Psoas muscle (tissue), 8 donors: ENCODE data around the gene ATG4B. TPM values are rescaled to one million over a fixed set of nuclear protein-coding genes. Genes with fewer than 3 reads are reported as not detected.

Experiments used
- ATAC-seq, 4 donors: fragments of 200-7000 bp; cut with Tn5 transposase; one replicate each; pipeline ENCODE4 v1.9.1; 2020; ENCODE audit warnings: moderate library complexity in 3 of 4, mild to moderate bottlenecking in 2 of 4
- DNase-seq, 2 donors: peaks; one replicate each; pipeline ENCODE4 v3.0.0-alpha.2; 2020
- H3K27ac ChIP-seq: fragments of 200-600 bp; one replicate; pipeline ENCODE4 v1.8.0; 2022
- H3K27me3 ChIP-seq, 3 donors: fragments of 200-600 bp in 1 of 3; one replicate each; pipeline versions ENCODE4 v1.6.1 to v1.8.0; 2013 to 2022; ENCODE audit warnings: low read length in 2 of 3, mild to moderate bottlenecking in 2 of 3, moderate library complexity in 1 of 3; ENCODE audit not compliant: insufficient read depth in 3 of 3
- H3K36me3 ChIP-seq, 2 donors: fragments of 200-600 bp in 1 of 2; one replicate each; pipeline versions ENCODE4 v1.6.1 to v1.8.0; 2013 to 2022; ENCODE audit warnings: low read depth in 1 of 2, mild to moderate bottlenecking in 1 of 2, moderate library complexity in 1 of 2; ENCODE audit not compliant: insufficient read depth in 1 of 2
- H3K4me1 ChIP-seq: fragments of 200-600 bp; one replicate; pipeline ENCODE4 v1.8.0; 2022
- H3K4me3 ChIP-seq: fragments of 200-600 bp; one replicate; pipeline ENCODE4 v1.8.0; 2022; ENCODE audit warnings: mild to moderate bottlenecking
- H3K9me3 ChIP-seq: fragments of 200-600 bp; one replicate; pipeline ENCODE4 v1.8.0; 2022
- WGBS, 3 donors: extraction: QIAGEN DNeasy Blood & Tissue Kit; methylation state at CpG; one replicate each; pipeline versions ENCODE4 v1.1.6 to v1.1.7; 2013; 5-methylcytosine and 5-hydroxymethylcytosine counted together
- intact Hi-C, 2 donors: fragments of 100-400 bp; cut with DNase I; formaldehyde crosslinking; loops; one replicate each; pipeline versions ENCODE4 v1.11.0 to v1.14.2; 2022
- polyA plus RNA-seq, 3 donors: library from polyadenylated mRNA; stranded (reverse); fragments of 200-250 nt; gene quantifications; one replicate each; pipeline ENCODE4 v1.2.3, GENCODE V29; 2013
- total RNA-seq, 4 donors: library from RNA; stranded (reverse); fragmentation: NEBNext Ultra II Directional in 2 of 4; extraction: Animal tissue kit (Norgen Biotek cat#: 25700) in 2 of 4; gene quantifications; one replicate each; pipeline versions ENCODE4 v1.2.1 to v1.2.4, GENCODE V29; 2021 to 2023
- TF ChIP-seq, protein P1 (sequence below): fragments of 200-600 bp; IDR thresholded peaks from one replicate; pipeline ENCODE4 v1.8.0; 2022; ENCODE audit warnings: antibody characterized with exemption
- donor health status: healthy with polysubstance abuse.
- donor health status: DM: no; HTN: no; CAD: no; lungs with moderate emphysema.
- donor health status: Bipolar disorder and iron deficiency.
- donor health status: healthy.
- donor health status: DM: yes; HTN: yes; CAD: no.
- donor health status: DM: no; HTN: no; CAD: no.
- donor health status: DM: no; HTN: no; CAD: no.
- donor health status: DM: yes; HTN: yes; CAD: no.

The ATG4B gene
- total and polyA plus RNA-seq, 7 donors = 33.7 to 51.3 (median 40.0) TPM

DNA sequence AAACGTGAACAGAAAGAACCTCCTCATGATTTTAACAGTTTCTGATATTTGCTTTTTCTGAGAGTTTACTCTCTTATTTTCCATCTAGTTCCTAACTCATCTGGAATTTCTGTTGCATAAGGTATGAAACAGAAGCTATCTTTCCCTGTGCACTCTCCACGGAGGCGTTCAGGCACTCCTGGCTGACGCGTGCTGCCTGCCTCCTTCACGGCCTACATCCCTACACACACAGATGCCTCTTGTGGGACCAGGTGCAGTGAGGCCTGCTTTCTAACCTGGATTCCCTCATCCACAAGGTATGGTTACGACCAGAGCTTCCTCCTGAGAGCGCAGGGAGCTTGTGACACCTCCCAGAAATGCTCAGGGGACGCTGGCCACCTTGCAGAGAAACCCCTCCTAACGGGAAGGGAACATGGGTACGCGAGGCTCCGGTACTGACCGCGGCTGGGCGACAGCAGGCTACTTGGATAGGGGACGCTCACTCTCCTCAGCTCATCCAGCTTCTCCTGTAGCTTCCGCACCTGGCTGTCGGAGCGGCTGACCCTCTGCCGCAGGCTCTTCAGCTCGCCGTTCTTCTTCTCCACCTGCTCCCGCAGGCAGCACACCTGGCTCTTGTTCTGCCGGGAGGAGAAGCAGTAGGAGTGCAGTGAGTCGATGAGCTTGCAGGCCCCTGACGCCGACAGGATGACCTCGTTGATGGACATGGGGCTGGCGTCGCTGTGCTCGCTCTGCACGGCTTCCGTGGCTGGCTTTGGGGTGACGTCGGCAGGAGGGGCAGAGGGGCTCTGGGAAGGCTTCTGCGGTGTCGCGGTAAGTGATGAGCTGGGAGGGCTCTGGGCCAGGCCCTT lies 4.8 kb upstream of the ATG4B start:
- Histone ChIP-seq H3K36me3 (peaks cover 0 to 47% of the 10 kb centered on the region in 2 donors), H3K27me3 (no peaks in the 10 kb centered on the region), H3K4me1 (peaks cover 16% of the 10 kb centered on the region), H3K27ac (no peak overlapping the region), H3K4me3 (no peak overlapping the region), H3K9me3 (no peaks in the 10 kb centered on the region)
- no peak for ATAC-seq
- intact Hi-C loops = loop anchor here in 1 of 2 donors (10.0 kb wide), 1 partner anchor 268 kb away; no protein-coding TSS in a partner anchor
- TF ChIP-seq, protein P1, sequence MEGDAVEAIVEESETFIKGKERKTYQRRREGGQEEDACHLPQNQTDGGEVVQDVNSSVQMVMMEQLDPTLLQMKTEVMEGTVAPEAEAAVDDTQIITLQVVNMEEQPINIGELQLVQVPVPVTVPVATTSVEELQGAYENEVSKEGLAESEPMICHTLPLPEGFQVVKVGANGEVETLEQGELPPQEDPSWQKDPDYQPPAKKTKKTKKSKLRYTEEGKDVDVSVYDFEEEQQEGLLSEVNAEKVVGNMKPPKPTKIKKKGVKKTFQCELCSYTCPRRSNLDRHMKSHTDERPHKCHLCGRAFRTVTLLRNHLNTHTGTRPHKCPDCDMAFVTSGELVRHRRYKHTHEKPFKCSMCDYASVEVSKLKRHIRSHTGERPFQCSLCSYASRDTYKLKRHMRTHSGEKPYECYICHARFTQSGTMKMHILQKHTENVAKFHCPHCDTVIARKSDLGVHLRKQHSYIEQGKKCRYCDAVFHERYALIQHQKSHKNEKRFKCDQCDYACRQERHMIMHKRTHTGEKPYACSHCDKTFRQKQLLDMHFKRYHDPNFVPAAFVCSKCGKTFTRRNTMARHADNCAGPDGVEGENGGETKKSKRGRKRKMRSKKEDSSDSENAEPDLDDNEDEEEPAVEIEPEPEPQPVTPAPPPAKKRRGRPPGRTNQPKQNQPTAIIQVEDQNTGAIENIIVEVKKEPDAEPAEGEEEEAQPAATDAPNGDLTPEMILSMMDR = no peak
- 93 to 97% (median 94%) methylated on average over 39 of the region's 39 CpGs for WGBS, 3 donors
- no peak for DNase-seq

DNA sequence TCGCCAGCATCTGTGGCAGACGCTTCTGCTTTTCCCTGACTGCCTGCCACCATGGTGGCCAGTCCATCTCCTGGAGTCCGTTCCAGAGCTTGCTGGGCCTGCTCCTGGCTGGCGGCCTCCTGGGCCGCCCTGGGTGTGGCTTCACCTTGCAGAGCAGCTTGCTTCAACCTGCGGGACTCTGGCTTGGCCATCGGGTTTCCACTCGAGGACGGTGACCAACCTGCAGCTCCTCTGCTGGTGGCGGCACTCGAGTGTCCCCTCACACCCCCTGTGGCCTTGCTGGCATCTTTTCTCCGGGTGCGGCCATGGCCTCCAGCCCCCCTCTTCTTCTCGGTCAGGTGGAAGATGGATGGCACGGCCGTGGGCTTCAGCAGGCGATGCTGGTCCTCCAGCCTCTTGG lies 3.9 kb upstream of the ATG4B start:
- WGBS, 3 donors = 88 to 92% (median 90%) methylated on average over 17 of the region's 17 CpGs
- Histone ChIP-seq H3K27ac (no peak overlapping the region), H3K36me3 (peaks cover 0 to 44% of the 10 kb centered on the region in 2 donors), H3K9me3 (no peaks in the 10 kb centered on the region), H3K4me1 (peaks cover 21% of the 10 kb centered on the region), H3K4me3 (no peak overlapping the region), H3K27me3 (no peaks in the 10 kb centered on the region)
- intact Hi-C loops = loop anchor here in 1 of 2 donors (10.0 kb wide), 1 partner anchor 269 kb away; no protein-coding TSS in a partner anchor
- no peak for DNase-seq
- no peak for ATAC-seq
- TF ChIP-seq, protein P1 = no peak

DNA sequence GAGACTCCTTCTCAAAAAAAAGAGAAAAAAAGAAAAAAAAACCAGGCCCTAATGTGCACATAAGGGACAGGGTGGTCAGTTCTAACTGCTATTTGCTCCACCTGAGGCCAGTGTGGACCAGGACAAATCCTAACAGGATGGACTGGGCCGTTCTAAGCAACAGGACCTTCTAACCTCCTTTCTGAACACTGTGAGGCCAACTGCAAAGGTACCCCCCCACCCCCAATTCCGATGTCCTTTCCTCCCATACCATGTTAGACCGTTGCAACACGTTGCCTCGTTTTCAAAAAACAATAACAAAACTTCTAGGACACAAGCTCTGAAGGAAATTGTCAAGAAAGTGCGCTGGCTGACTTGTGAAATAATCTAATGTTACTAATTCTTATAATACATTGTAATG lies 1.7 kb upstream of the ATG4B start:
- Histone ChIP-seq H3K27me3 (no peaks in the 10 kb centered on the region), H3K4me3 (peak overlapping the region; percentile 87), H3K4me1 (peaks cover 24% of the 10 kb centered on the region), H3K27ac (peak overlapping the region; percentile 99), H3K9me3 (peaks cover 5% of the 10 kb centered on the region), H3K36me3 (peaks cover 0 to 44% of the 10 kb centered on the region in 2 donors)
- TF ChIP-seq, protein P1 = no peak
- DNase-seq (no peak), ATAC-seq (no peak)
- WGBS, 3 donors = 20 to 23% (median 23%) methylated on average over 6 of the region's 6 CpGs
- intact Hi-C loops = loop anchor here in 1 of 2 donors (10.0 kb wide), 1 partner anchor 271 kb away; no protein-coding TSS in a partner anchor

- DNase-seq (peak; percentile 55 to 69), ATAC-seq (peak; percentile 13 to 28 (median 20))
- peaks cover 5% of the 10 kb centered on the region for H3K9me3 ChIP-seq
- H3K4me3 ChIP-seq = peak overlapping the region; percentile 87
- peaks cover 0 to 39% of the 10 kb centered on the region in 2 donors for H3K36me3 ChIP-seq
- intact Hi-C loops = loop anchor here in 1 of 2 donors (10.0 kb wide), 1 partner anchor 272 kb away; no protein-coding TSS in a partner anchor
- H3K4me1 ChIP-seq = peaks cover 25% of the 10 kb centered on the region
- TF ChIP-seq, protein P1 = no peak
- peak overlapping the region; percentile 99 for H3K27ac ChIP-seq
- H3K27me3 ChIP-seq = no peaks in the 10 kb centered on the region
- 1% methylated on average over 46 to 97 of the region's 97 CpGs for WGBS, 3 donors
Observed at GRCh38 chr2:241636182-241637017, 1.1 kb upstream of the ATG4B start.
